H9 (cell line): ENCODE measurements around the gene LINC01488. TPM values are rescaled to one million over a fixed set of nuclear protein-coding genes. Genes with fewer than 3 reads are reported as not detected.

Source experiments
- DNase-seq: peaks from one replicate; pipeline ENCODE4 v3.0.0-alpha.2; 2017
- H2AFZ ChIP-seq: one replicate; pipeline ENCODE4 v1.6.1; 2013; ENCODE audit warnings: mild to moderate bottlenecking, low read length, control low read depth, moderate library complexity
- H2AK5ac ChIP-seq: 2 replicates; pipeline ENCODE4 v1.6.1; 2013; ENCODE audit warnings: low read length, control low read depth, mixed read lengths; ENCODE audit not compliant: insufficient read length
- H2BK120ac ChIP-seq: one replicate; pipeline ENCODE4 v1.6.1; 2013; ENCODE audit warnings: low read depth, mild to moderate bottlenecking, low read length, control low read depth, inconsistent platforms; ENCODE audit not compliant: poor library complexity, severe bottlenecking
- H2BK12ac ChIP-seq: 2 replicates; pipeline ENCODE4 v1.6.1; 2013; ENCODE audit warnings: low read length, control low read depth, mixed read lengths, low read depth; ENCODE audit not compliant: insufficient read length
- H2BK15ac ChIP-seq: 2 replicates; pipeline ENCODE4 v1.6.1; 2013; ENCODE audit warnings: low read depth, low read length, control low read depth
- H2BK20ac ChIP-seq: one replicate; pipeline ENCODE4 v1.6.1; 2013; ENCODE audit warnings: low read depth, mild to moderate bottlenecking, low read length, control low read depth, inconsistent platforms; ENCODE audit not compliant: poor library complexity, severe bottlenecking
- H2BK5ac ChIP-seq: 2 replicates; pipeline ENCODE4 v1.6.1; 2013; ENCODE audit warnings: low read length, control low read depth, mixed read lengths; ENCODE audit not compliant: insufficient read length
- H3K14ac ChIP-seq: 2 replicates; pipeline ENCODE4 v1.6.1; 2013; ENCODE audit warnings: low read length, control low read depth; ENCODE audit not compliant: insufficient read depth
- H3K18ac ChIP-seq: 2 replicates; pipeline ENCODE4 v1.6.1; 2013; ENCODE audit warnings: low read depth, mild to moderate bottlenecking, mixed read lengths, low read length, control low read depth; ENCODE audit not compliant: insufficient read length
- H3K23ac ChIP-seq: 2 replicates; pipeline ENCODE4 v1.6.1; 2013; ENCODE audit warnings: low read length, control low read depth, mixed read lengths, low read depth; ENCODE audit not compliant: insufficient read length
- H3K23me2 ChIP-seq: 2 replicates; pipeline ENCODE4 v1.6.1; 2013; ENCODE audit warnings: low read depth, mild to moderate bottlenecking, mixed read lengths, low read length, control low read depth; ENCODE audit not compliant: insufficient read length, poor library complexity, severe bottlenecking
- H3K27ac ChIP-seq: 2 replicates; pipeline ENCODE4 v1.5.1; 2013; ENCODE audit warnings: low read length, control low read depth, mixed read lengths, low read depth; ENCODE audit not compliant: insufficient read length
- H3K27me3 ChIP-seq: 2 replicates; pipeline ENCODE4 v1.6.1; 2013; ENCODE audit warnings: low read length, control low read depth, inconsistent platforms; ENCODE audit not compliant: insufficient read depth
- H3K4ac ChIP-seq: 2 replicates; pipeline ENCODE4 v1.6.1; 2013; ENCODE audit warnings: low read depth, mild to moderate bottlenecking, control low read depth, inconsistent platforms, low read length, moderate library complexity
- H3K4me1 ChIP-seq: 2 replicates; pipeline ENCODE4 v1.6.1; 2013; ENCODE audit warnings: low read length, control low read depth, inconsistent platforms; ENCODE audit not compliant: insufficient read depth
- H3K4me2 ChIP-seq: 2 replicates; pipeline ENCODE4 v1.6.1; 2013; ENCODE audit warnings: low read length, control low read depth, mixed read lengths; ENCODE audit not compliant: insufficient read length, insufficient read depth
- H3K56ac ChIP-seq: 2 replicates; pipeline ENCODE4 v1.6.1; 2013; ENCODE audit warnings: low read depth, mild to moderate bottlenecking, mixed read lengths, low read length, control low read depth; ENCODE audit not compliant: insufficient read length
- H3K79me1 ChIP-seq: 2 replicates; pipeline ENCODE4 v1.6.1; 2013; ENCODE audit warnings: low read depth, mild to moderate bottlenecking, moderate library complexity, low read length, control low read depth, inconsistent platforms; ENCODE audit not compliant: insufficient read depth, poor library complexity, severe bottlenecking
- H3K79me2 ChIP-seq: 2 replicates; pipeline ENCODE4 v1.6.1; 2013; ENCODE audit warnings: low read length, control low read depth, inconsistent platforms; ENCODE audit not compliant: insufficient read depth
- H3K9ac ChIP-seq: 2 replicates; pipeline ENCODE4 v1.6.1; 2013; ENCODE audit warnings: low read length, control low read depth, mixed read lengths; ENCODE audit not compliant: insufficient read length; ENCODE audit errors: extremely low read depth
- H3K9me3 ChIP-seq: one replicate; pipeline ENCODE4 v1.6.1; 2013; ENCODE audit warnings: low read depth, low read length, inconsistent platforms; ENCODE audit not compliant: control insufficient read depth
- H3T11ph ChIP-seq: one replicate; pipeline ENCODE4 v1.6.1; 2013; ENCODE audit warnings: mild to moderate bottlenecking, low read length, control low read depth, inconsistent platforms
- H4K20me1 ChIP-seq: one replicate; pipeline ENCODE4 v1.6.1; 2013; ENCODE audit not compliant: control insufficient read depth, insufficient read length, insufficient read depth
- H4K5ac ChIP-seq: 2 replicates; pipeline ENCODE4 v1.6.1; 2013; ENCODE audit warnings: low read depth, mild to moderate bottlenecking, mixed read lengths, low read length, control low read depth; ENCODE audit not compliant: insufficient read length
- H4K8ac ChIP-seq: replicated peaks from 2 replicates; pipeline ENCODE4 v1.6.1; 2013; ENCODE audit warnings: low read length, control low read depth, mixed read lengths, low read depth; ENCODE audit not compliant: insufficient read length
- H4K91ac ChIP-seq: 2 replicates; pipeline ENCODE4 v1.6.1; 2013; ENCODE audit warnings: low read depth, mild to moderate bottlenecking, moderate library complexity, mixed read lengths, low read length, control low read depth; ENCODE audit not compliant: insufficient read length
- H3K27ac Mint-ChIP-seq, 3 experiments: 2 replicates in 2 of 3; 3 replicates in 1 of 3; pipeline ENCODE4 v1.8.0; 2020 to 2021; ENCODE audit warnings: mixed read lengths in 3 of 3, mild to moderate bottlenecking in 1 of 3, moderate library complexity in 1 of 3
- H3K27me3 Mint-ChIP-seq: 2 replicates; pipeline ENCODE4 v1.8.0; 2021; ENCODE audit warnings: low read depth, mild to moderate bottlenecking, moderate library complexity, mixed read lengths
- H3K36me3 Mint-ChIP-seq, 3 experiments: 2 replicates in 2 of 3; 3 replicates in 1 of 3; pipeline ENCODE4 v1.8.0; 2020 to 2021; ENCODE audit warnings: low read depth in 3 of 3, mixed read lengths in 3 of 3; ENCODE audit not compliant: insufficient read depth in 1 of 3
- H3K4me1 Mint-ChIP-seq, 2 experiments: 2 replicates each; pipeline ENCODE4 v1.8.0; 2020; ENCODE audit warnings: mixed read lengths in 2 of 2
- H3K4me3 Mint-ChIP-seq, 2 experiments: 2 replicates in 1 of 2; 3 replicates in 1 of 2; pipeline ENCODE4 v1.8.0; 2020 to 2021; ENCODE audit warnings: mild to moderate bottlenecking in 2 of 2, mixed read lengths in 2 of 2, moderate library complexity in 1 of 2
- H3K9me3 Mint-ChIP-seq, 2 experiments: 2 replicates in 1 of 2; 3 replicates in 1 of 2; pipeline ENCODE4 v1.8.0; 2020; ENCODE audit warnings: mild to moderate bottlenecking in 2 of 2, mixed read lengths in 2 of 2, moderate library complexity in 1 of 2
- CTCF ChIP-seq: fragments of 200-600 bp; sonication (generic); conservative IDR thresholded peaks from 3 replicates; pipeline ENCODE4 v1.8.0; 2021; ENCODE audit warnings: antibody characterized with exemption, mild to moderate bottlenecking
- WGBS: extraction: QIAGEN DNeasy Blood & Tissue Kit; methylation state at CpG from one replicate; pipeline ENCODE4 v1.1.7; 2013; ENCODE audit warnings: missing lambda C conversion rate, low lambda C conversion rate, mixed read lengths; ENCODE audit not compliant: insufficient read length; ENCODE audit errors: extremely low coverage; 5-methylcytosine and 5-hydroxymethylcytosine counted together
- total RNA-seq: library from RNA; stranded (reverse); gene quantifications from 2 replicates; pipeline ENCODE4 v1.2.1, GENCODE V29; 2021

The LINC01488 gene
- total RNA-seq, 1 experiment from 2014 or later = not detected

- Histone ChIP-seq H2BK5ac (no peak overlapping the region), H3K23me2 (no peaks in the 10 kb centered on the region), H2BK12ac (no peak overlapping the region), H3K9ac (no peak overlapping the region), H3K9me3 (no peaks in the 10 kb centered on the region), H2AK5ac (no peak overlapping the region), H4K20me1 (no peaks in the 10 kb centered on the region), H3K79me2 (no peaks in the 10 kb centered on the region), H2BK120ac (no peak overlapping the region), H4K91ac (no peak overlapping the region), H2BK15ac (no peak overlapping the region), H3K27me3 (no peaks in the 10 kb centered on the region), H3K56ac (no peak overlapping the region), H3K79me1 (no peaks in the 10 kb centered on the region), H3K23ac (no peak overlapping the region), H3K14ac (no peak overlapping the region), H3K4ac (no peak overlapping the region), H2BK20ac (no peak overlapping the region), H3K27ac (no peak overlapping the region), H4K5ac (no peak overlapping the region), H4K8ac (no peak overlapping the region), H3K4me1 (peaks cover 2% of the 10 kb centered on the region; the same call in 1 of the 2 replicates), H3K4me2 (no peak overlapping the region), H2AFZ (no peak overlapping the region), H3K18ac (no peak overlapping the region), H3T11ph (no peak overlapping the region)
- peaks cover 20% of the 10 kb centered on the region for H3K27me3 Mint-ChIP-seq
- WGBS = no CpG with 5 or more reads among the region's 12 CpGs
- H3K27ac Mint-ChIP-seq = no peak overlapping the region
- no peaks in the 10 kb centered on the region for H3K36me3 Mint-ChIP-seq
- TF ChIP-seq CTCF = no peak
- peaks cover 47 to 50% of the 10 kb centered on the region in 2 experiments for H3K4me1 Mint-ChIP-seq
- H3K9me3 Mint-ChIP-seq = no peaks in the 10 kb centered on the region; a peak in 1 of 5 replicates
- no peak for DNase-seq
- no peak overlapping the region for H3K4me3 Mint-ChIP-seq
These were observed 45.0 kb downstream of the LINC01488 start for GRCh38 chr11:69526453-69526810.
